Tibial artery (tissue), 4 donors: Measurements from ENCODE around the gene CACFD1.
A peak's percentile ranks its signal among the peaks of the same experiment; 100 is the strongest.

Source experiments
- DNase-seq, 2 donors: peaks; one replicate each; pipeline ENCODE4 v3.0.0-alpha.2; 2019
- H3K27ac ChIP-seq, 2 donors: fragments of 200-600 bp; sonication (generic) in 1 of 2; 1 replicate in 1 of 2; 2 replicates in 1 of 2; pipeline ENCODE4 v1.5.1; 2018 to 2019; ENCODE audit warnings: mild to moderate bottlenecking in 1 of 2
- H3K27me3 ChIP-seq, 2 donors: fragments of 200-600 bp; sonication (generic) in 1 of 2; one replicate each; pipeline versions ENCODE4 v1.5.1 to v1.6.0; 2016 to 2019
- H3K36me3 ChIP-seq, 3 donors: fragments of 200-600 bp; sonication (generic) in 2 of 3; one replicate each; pipeline ENCODE4 v1.5.1; 2016 to 2019; ENCODE audit warnings: mild to moderate bottlenecking in 2 of 3
- H3K4me1 ChIP-seq, 4 donors: fragments of 200-600 bp; sonication (generic) in 2 of 4; 1 replicate in 3 of 4; 2 replicates in 1 of 4; pipeline ENCODE4 v1.5.1; 2016 to 2019
- H3K4me3 ChIP-seq, 2 donors: fragments of 200-600 bp; sonication (generic) in 1 of 2; 1 replicate in 1 of 2; 2 replicates in 1 of 2; pipeline ENCODE4 v1.5.1; 2018 to 2019; ENCODE audit warnings: mild to moderate bottlenecking in 2 of 2
- H3K9me3 ChIP-seq, 3 donors: fragments of 200-600 bp; sonication (generic) in 1 of 3; one replicate each; pipeline ENCODE4 v1.5.1; 2016 to 2019
- CTCF ChIP-seq, 2 experiments: fragments of 200-600 bp in 1 of 2; fragments of 450-650 bp in 1 of 2; IDR thresholded peaks; one replicate each; pipeline ENCODE4 v1.5.1; 2017 to 2019; ENCODE audit warnings: antibody characterized with exemption in 2 of 2, mild to moderate bottlenecking in 1 of 2, moderate library complexity in 1 of 2
- intact Hi-C: fragments of 100-400 bp; cut with DNase I; formaldehyde crosslinking; loops from one replicate; pipeline ENCODE4 v1.15.0; 2023; ENCODE audit warnings: low total_unique reads

The CACFD1 gene

GRCh38 chr9:133455936-133456335 lies 3.8 kb upstream of the CACFD1 start:
- Histone ChIP-seq H3K4me3 (no peak overlapping the region), H3K4me1 (peaks cover 0 to 16% (median 10%) of the 10 kb centered on the region in 4 donors), H3K27me3 (no peaks in the 10 kb centered on the region), H3K9me3 (no peaks in the 10 kb centered on the region), H3K36me3 (no peaks in the 10 kb centered on the region), H3K27ac (no peak overlapping the region)
- intact Hi-C loops: no loop called here
- DNase-seq: no peak
- TF ChIP-seq CTCF (IDR thresholded peaks at IDR 0.05): no peak

DNA sequence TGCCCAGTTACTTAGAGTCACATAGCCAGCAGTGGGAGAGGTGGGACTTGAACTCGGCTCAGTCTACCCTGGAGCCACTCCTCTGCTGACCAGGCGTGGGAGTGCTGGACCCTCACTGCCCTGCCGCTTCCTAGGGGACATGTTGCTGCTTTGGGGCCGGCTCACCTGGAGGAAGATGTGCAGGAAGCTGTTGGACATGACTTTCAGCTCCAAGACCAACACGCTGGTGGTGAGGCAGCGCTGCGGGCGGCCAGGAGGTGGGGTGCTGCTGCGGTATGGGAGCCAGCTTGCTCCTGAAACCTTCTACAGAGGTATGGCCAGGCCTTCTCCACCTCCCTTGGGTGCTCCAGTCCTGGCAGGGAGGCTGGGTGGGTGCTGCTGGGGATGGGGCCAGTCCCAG lies 3.4 kb upstream of the CACFD1 start:
- TF ChIP-seq CTCF (IDR thresholded peaks at IDR 0.05): no peak
- intact Hi-C loops: no loop called here
- Histone ChIP-seq H3K27ac (no peak overlapping the region), H3K27me3 (no peaks in the 10 kb centered on the region), H3K36me3 (no peaks in the 10 kb centered on the region), H3K4me1 (peaks cover 0 to 21% (median 12%) of the 10 kb centered on the region in 4 donors), H3K4me3 (no peak overlapping the region), H3K9me3 (no peaks in the 10 kb centered on the region)
- DNase-seq: no peak

DNA sequence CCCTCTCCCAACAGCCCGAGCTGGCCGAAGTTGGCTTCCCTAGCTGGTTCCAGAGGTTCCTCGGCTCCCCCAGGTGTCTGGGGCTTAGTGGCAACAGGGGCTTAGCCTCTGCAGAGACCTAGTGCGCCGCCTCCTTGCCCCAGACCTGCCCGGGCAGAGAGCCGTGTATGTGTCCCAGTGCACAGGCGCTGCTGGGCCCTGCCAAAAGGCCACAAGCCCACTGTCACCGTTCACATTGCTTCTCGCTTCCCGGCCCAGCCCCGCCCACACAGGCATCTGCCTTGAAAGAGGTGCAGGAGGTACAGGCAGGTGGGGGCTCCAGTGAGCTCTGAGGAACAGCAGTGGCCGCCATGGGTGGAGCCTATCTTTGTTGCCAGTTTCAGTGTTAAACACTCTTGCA lies 2.5 kb upstream of the CACFD1 start:
- H3K27me3 ChIP-seq: no peaks in the 10 kb centered on the region
- intact Hi-C loops: no loop called here

GRCh38 chr9:133457748-133458147 lies 2.0 kb upstream of the CACFD1 start:
- intact Hi-C loops: loop anchor here (2.0 kb wide), 1 partner anchor 41 kb away; no protein-coding TSS in a partner anchor
- Histone ChIP-seq H3K27ac (no peak overlapping the region), H3K9me3 (no peaks in the 10 kb centered on the region), H3K4me3 (no peak overlapping the region), H3K4me1 (peaks cover 0 to 24% (median 12%) of the 10 kb centered on the region in 4 donors), H3K36me3 (no peaks in the 10 kb centered on the region), H3K27me3 (no peaks in the 10 kb centered on the region)
- TF ChIP-seq CTCF (IDR thresholded peaks at IDR 0.05): no peak
- no peak for DNase-seq

More for the DNA sequence above, 2.5 kb upstream of the CACFD1 start:
- Histone ChIP-seq H3K4me3 (no peak overlapping the region), H3K9me3 (no peaks in the 10 kb centered on the region), H3K27ac (no peak overlapping the region), H3K4me1 (peaks cover 0 to 24% (median 12%) of the 10 kb centered on the region in 4 donors), H3K36me3 (no peaks in the 10 kb centered on the region)
- DNase-seq: no peak
- no peak for TF ChIP-seq CTCF (IDR thresholded peaks at IDR 0.05)

GRCh38 chr9:133458643-133459312 lies 1.0 kb upstream of the CACFD1 start:
- Histone ChIP-seq H3K9me3 (no peaks in the 10 kb centered on the region), H3K36me3 (peaks cover 0 to 8% (median 0%) of the 10 kb centered on the region in 3 donors), H3K27ac (peak overlapping the region; percentile 86 to 96), H3K4me3 (peak overlapping the region; percentile 63 to 73), H3K4me1 (peaks cover 0 to 24% (median 12%) of the 10 kb centered on the region in 4 donors), H3K27me3 (no peaks in the 10 kb centered on the region)
- TF ChIP-seq CTCF (IDR thresholded peaks at IDR 0.05): no peak
- no peak for DNase-seq
- intact Hi-C loops: loop anchor here (2.0 kb wide), 1 partner anchor 42 kb away; no protein-coding TSS in a partner anchor
